ENCODE results near the gene PFDN2. TPM values are rescaled to one million over a fixed set of nuclear protein-coding genes. Genes with fewer than 3 reads are reported as not detected.

The PFDN2 gene
- total and polyA plus RNA-seq, 2 experiments from 2014 or later: 45.6 to 352 TPM

DNA sequence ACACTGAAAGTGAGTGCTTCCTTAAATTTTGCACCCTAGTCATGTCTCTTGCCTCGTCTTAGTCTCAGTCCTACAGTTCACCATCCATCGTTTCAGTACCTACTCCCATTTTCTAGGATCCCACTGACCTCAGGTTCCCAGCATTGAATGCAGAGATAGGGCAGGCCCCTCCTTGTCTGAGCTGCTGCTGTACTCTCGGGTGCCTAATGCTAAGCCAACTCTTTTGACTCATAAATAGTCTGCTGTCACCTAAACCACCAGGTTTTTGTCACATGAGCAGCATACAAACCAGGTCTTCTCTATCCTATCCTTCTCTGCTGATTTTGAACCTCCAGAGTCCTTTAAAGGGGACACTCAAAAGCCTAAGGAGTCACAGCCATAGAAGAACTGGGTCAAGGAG lies 51.1 kb downstream of the PFDN2 start:
- Mint-ChIP-seq H3K36me3 (ENCODE audit: low read depth) (no peaks in the 10 kb centered on the region), H3K27ac (no peak overlapping the region), H3K27me3 (ENCODE audit: insufficient read depth, low read depth, poor library complexity) (peaks cover 9% of the 10 kb centered on the region), H3K4me1 (peaks cover 11% of the 10 kb centered on the region; the same call in 2 of the 3 replicates), H3K4me3 (no peak overlapping the region), H3K9me3 (no peaks in the 10 kb centered on the region; the same call in 2 of the 3 replicates)
- peaks cover 13% of the 10 kb centered on the region; the same call in 1 of the 2 replicates for H3K4me1 ChIP-seq (ENCODE audit: insufficient read depth)
- H3K4me2 ChIP-seq: no peak overlapping the region
- no peaks in the 10 kb centered on the region for H3F3A ChIP-seq (replicated peaks; ENCODE audit: low read depth)
- DNase-seq (ENCODE audit: low spot score) (no peak), ATAC-seq (no peak)
- no peak overlapping the region for H2AFZ ChIP-seq
- no peaks in the 10 kb centered on the region for H3K79me2 ChIP-seq (replicated peaks; ENCODE audit: insufficient read depth)
- TF ChIP-seq, protein P1, sequence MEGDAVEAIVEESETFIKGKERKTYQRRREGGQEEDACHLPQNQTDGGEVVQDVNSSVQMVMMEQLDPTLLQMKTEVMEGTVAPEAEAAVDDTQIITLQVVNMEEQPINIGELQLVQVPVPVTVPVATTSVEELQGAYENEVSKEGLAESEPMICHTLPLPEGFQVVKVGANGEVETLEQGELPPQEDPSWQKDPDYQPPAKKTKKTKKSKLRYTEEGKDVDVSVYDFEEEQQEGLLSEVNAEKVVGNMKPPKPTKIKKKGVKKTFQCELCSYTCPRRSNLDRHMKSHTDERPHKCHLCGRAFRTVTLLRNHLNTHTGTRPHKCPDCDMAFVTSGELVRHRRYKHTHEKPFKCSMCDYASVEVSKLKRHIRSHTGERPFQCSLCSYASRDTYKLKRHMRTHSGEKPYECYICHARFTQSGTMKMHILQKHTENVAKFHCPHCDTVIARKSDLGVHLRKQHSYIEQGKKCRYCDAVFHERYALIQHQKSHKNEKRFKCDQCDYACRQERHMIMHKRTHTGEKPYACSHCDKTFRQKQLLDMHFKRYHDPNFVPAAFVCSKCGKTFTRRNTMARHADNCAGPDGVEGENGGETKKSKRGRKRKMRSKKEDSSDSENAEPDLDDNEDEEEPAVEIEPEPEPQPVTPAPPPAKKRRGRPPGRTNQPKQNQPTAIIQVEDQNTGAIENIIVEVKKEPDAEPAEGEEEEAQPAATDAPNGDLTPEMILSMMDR (conservative IDR thresholded peaks at IDR 0.05; ENCODE audit: low read depth in 2 of 2): no peak
- TF ChIP-seq ETS1 (IDR thresholded peaks at IDR 0.05) (no peak), EZH2phosphoT487 (IDR thresholded peaks at IDR 0.05; ENCODE audit: unreplicated experiment) (no peak), JUNB (IDR thresholded peaks at IDR 0.05; ENCODE audit: unreplicated experiment) (no peak), ZNF462 (CRISPR knock-in tag; IDR thresholded peaks at IDR 0.05) (no peak), ZNF114 (CRISPR knock-in tag; IDR thresholded peaks at IDR 0.05) (no peak), POLR2AphosphoS5 (IDR thresholded peaks at IDR 0.05; ENCODE audit: low read depth) (no peak), NANOG (IDR thresholded peaks at IDR 0.05; ENCODE audit: borderline replicate concordance) (no peak), STAT1 (IDR thresholded peaks at IDR 0.05; ENCODE audit: unreplicated experiment) (no peak), REST (IDR thresholded peaks at IDR 0.05; ENCODE audit: unreplicated experiment) (no peak), EZH2 (IDR thresholded peaks at IDR 0.05; ENCODE audit: low read depth, unreplicated experiment) (no peak), ZNF331 (CRISPR knock-in tag; IDR thresholded peaks at IDR 0.05; ENCODE audit: low read depth) (no peak), CREB1 (CRISPR knock-in tag; IDR thresholded peaks at IDR 0.05; ENCODE audit: low read depth) (no peak)
- no peaks in the 10 kb centered on the region for H4K20me1 ChIP-seq (replicated peaks; ENCODE audit: insufficient read depth)
- no peaks in the 10 kb centered on the region for H3K9me2 ChIP-seq (ENCODE audit: insufficient read depth)
- no peaks in the 10 kb centered on the region for H3K27me3 ChIP-seq (ENCODE audit: insufficient read depth)
- no peak overlapping the region for H3K4me3 ChIP-seq
- H3K36me3 ChIP-seq (ENCODE audit: insufficient read depth): no peaks in the 10 kb centered on the region
- H3K27ac ChIP-seq (ENCODE audit: low read depth): no peak overlapping the region
